ENCODE data around the gene ARHGAP42. TPM values are rescaled to one million over a fixed set of nuclear protein-coding genes. Genes with fewer than 3 reads are reported as not detected.
"Not testable (repeated sequence)": the region's sequence is repeated elsewhere in the genome, so short reads cannot be mapped to it uniquely, and the experiment has no call there.

ARHGAP42 gene
- total and polyA plus RNA-seq, 12 donors, result 2.5 to 25.0 (median 11.5) TPM

DNA sequence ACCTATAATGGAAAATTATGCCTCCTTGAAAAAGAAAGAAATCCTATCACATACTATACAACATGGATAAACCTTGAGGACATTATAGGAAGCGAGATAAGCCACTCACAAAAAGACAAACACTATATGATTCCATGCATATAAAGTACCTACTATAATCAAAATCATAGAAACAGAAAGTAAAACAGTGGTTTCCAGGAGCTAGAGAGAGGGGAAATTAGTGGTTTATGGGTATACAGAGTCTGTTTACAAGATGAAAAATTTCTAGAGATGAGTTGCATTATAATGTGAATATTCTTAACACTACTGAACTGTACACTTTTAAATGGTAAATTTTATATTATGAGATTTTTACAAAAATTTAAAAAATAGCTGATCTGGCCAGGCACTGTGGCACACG is 40.5 kb upstream of the ARHGAP42 start:
- 39 to 69% (median 52%) methylated on average over 2 of the region's 2 CpGs for WGBS, 4 donors
- Histone ChIP-seq H3K4me1 (replicated peaks in 1 of 2) (no peaks in the 10 kb centered on the region), H3K36me3 (replicated peaks in 1 of 2) (no peaks in the 10 kb centered on the region), H3K9me3 (replicated peaks in 1 of 3) (no peaks in the 10 kb centered on the region), H3K27ac (no peak overlapping the region), H3K4me3 (no peak overlapping the region), H3K27me3 (no peaks in the 10 kb centered on the region)
- no peak for DNase-seq
- TF ChIP-seq, protein P1, sequence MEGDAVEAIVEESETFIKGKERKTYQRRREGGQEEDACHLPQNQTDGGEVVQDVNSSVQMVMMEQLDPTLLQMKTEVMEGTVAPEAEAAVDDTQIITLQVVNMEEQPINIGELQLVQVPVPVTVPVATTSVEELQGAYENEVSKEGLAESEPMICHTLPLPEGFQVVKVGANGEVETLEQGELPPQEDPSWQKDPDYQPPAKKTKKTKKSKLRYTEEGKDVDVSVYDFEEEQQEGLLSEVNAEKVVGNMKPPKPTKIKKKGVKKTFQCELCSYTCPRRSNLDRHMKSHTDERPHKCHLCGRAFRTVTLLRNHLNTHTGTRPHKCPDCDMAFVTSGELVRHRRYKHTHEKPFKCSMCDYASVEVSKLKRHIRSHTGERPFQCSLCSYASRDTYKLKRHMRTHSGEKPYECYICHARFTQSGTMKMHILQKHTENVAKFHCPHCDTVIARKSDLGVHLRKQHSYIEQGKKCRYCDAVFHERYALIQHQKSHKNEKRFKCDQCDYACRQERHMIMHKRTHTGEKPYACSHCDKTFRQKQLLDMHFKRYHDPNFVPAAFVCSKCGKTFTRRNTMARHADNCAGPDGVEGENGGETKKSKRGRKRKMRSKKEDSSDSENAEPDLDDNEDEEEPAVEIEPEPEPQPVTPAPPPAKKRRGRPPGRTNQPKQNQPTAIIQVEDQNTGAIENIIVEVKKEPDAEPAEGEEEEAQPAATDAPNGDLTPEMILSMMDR (IDR thresholded peaks at IDR 0.05), result no peak
- TF ChIP-seq POLR2A (IDR thresholded peaks at IDR 0.05), result no peak
- intact Hi-C loops (cut with DNase I), result no loop called here

DNA sequence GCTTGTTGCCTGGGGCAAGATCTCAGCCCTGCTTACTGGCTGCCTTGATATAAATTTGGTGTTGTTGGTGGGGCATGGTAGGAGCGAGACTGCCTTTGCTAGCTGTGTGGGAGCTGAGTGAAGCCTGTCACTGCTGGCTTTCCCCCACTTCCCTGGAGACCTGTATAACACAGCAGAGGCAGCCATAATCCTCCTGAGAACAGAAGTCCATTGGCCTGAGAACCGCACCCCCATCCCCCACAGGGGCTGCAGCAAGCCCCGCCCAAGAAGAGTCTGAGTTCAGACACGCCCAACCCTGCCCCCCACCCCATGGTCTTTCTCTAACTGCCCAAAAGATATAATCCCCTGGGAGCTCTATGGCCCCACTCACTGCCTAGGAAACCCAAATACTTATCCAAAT is 39.2 kb upstream of the ARHGAP42 start:
- Histone ChIP-seq H3K9me3 (replicated peaks in 1 of 3) (no peaks in the 10 kb centered on the region), H3K27ac (no peak overlapping the region), H3K4me3 (no peak overlapping the region), H3K27me3 (no peaks in the 10 kb centered on the region), H3K4me1 (replicated peaks in 1 of 2) (no peaks in the 10 kb centered on the region), H3K36me3 (replicated peaks in 1 of 2) (no peaks in the 10 kb centered on the region)
- no peak for TF ChIP-seq POLR2A (IDR thresholded peaks at IDR 0.05)
- TF ChIP-seq, protein P1 (IDR thresholded peaks at IDR 0.05), result no peak
- intact Hi-C loops (cut with DNase I), result no loop called here
- DNase-seq, result no peak
- 78 to 100% (median 83%) methylated on average over 1 to 4 of the region's 4 CpGs for WGBS, 4 donors

DNA sequence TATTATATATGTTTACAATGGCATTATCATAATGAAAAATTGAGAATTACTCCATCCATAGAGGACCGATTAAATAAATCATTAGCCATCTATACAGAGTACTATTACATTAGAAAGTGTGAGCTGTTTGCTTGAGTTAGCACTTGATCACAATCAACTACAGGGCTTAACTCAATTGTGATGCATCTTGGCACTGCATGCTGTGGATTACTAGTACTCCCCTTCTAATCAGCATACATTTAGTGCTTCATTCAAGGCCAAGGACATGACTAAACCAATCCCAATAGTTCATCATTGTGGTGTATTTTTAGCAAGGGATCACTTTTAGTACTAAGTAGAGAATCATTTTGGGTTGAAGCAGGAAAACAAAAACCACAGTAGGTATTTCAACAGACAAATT is 23.5 kb upstream of the ARHGAP42 start:
- WGBS, 4 donors, result 69 to 79% (median 71%) methylated on average over 1 of the region's 1 CpG
- no peaks in the 10 kb centered on the region for H3K9me3 ChIP-seq (replicated peaks in 1 of 3)
- no peak overlapping the region for H3K4me3 ChIP-seq

DNA sequence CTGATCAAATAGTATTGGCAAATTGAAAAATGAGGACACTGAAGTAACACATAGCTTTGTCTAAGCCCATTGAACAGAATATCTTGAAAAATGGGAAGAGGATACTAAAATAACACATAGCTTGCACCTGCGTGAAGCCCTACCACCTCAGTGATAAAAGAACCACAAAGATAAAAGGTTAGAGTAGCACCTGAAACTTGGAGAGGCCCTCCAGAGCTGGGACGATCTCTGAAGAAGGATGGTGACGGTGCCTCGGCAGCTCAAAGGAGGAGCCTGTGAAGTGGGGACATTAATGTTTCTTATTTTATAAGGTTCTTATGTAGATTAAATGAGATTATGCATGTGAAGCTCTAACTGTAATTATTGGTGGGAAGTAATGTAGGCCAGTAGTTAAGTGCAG is 23.1 kb upstream of the ARHGAP42 start:
- TF ChIP-seq, protein P1 (IDR thresholded peaks at IDR 0.05), result no peak
- no peak for TF ChIP-seq POLR2A (IDR thresholded peaks at IDR 0.05)
- intact Hi-C loops (cut with DNase I), result no loop called here
- H3K4me1 ChIP-seq (replicated peaks in 1 of 2), result no peaks in the 10 kb centered on the region
- no peak overlapping the region for H3K27ac ChIP-seq
- no peak overlapping the region for H3K4me3 ChIP-seq
- no peaks in the 10 kb centered on the region for H3K9me3 ChIP-seq (replicated peaks in 1 of 3)
- no peaks in the 10 kb centered on the region for H3K36me3 ChIP-seq (replicated peaks in 1 of 2)
- WGBS, 4 donors, result 84 to 90% (median 89%) methylated on average over 4 of the region's 4 CpGs
- no peak for DNase-seq
- no peaks in the 10 kb centered on the region for H3K27me3 ChIP-seq

More for the DNA sequence above, 23.5 kb upstream of the ARHGAP42 start:
- no peaks in the 10 kb centered on the region for H3K36me3 ChIP-seq (replicated peaks in 1 of 2)
- DNase-seq, result no peak
- intact Hi-C loops (cut with DNase I), result no loop called here
- H3K4me1 ChIP-seq (replicated peaks in 1 of 2), result no peaks in the 10 kb centered on the region
- TF ChIP-seq, protein P1 (IDR thresholded peaks at IDR 0.05), result no peak
- no peak for TF ChIP-seq POLR2A (IDR thresholded peaks at IDR 0.05)
- H3K27me3 ChIP-seq, result no peaks in the 10 kb centered on the region
- no peak overlapping the region for H3K27ac ChIP-seq

DNA sequence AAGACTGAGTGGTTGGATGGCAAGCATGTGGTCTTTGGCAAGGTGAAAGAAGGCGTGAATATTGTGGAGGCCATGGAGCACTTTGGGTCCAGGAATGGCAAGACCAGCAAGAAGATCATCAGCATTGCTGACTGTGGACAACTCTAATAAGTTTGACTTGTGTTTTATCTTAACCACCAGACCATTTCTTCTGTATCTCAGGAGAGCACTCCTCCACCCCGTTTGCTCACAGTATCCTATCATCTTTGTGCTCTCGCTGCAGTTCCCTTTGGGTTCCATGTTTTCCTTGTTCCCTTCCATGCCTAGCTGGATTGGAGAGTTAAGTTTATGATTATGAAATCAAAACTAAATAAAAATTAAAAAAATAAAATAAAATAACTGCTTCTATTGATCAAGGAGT is 20.3 kb upstream of the ARHGAP42 start:
- H3K27ac ChIP-seq; H3K36me3 ChIP-seq (replicated peaks in 1 of 2); H3K27me3 ChIP-seq; H3K4me3 ChIP-seq; H3K4me1 ChIP-seq (replicated peaks in 1 of 2); intact Hi-C loops (cut with DNase I); DNase-seq; H3K9me3 ChIP-seq (replicated peaks in 1 of 3): not testable (repeated sequence)
- WGBS, 4 donors, result 91 to 99% (median 95%) methylated on average over 3 of the region's 3 CpGs

Measured in adrenal gland (tissue), 12 donors.